ENCODE measurements around the gene ABCA5.

The ABCA5 gene

DNA sequence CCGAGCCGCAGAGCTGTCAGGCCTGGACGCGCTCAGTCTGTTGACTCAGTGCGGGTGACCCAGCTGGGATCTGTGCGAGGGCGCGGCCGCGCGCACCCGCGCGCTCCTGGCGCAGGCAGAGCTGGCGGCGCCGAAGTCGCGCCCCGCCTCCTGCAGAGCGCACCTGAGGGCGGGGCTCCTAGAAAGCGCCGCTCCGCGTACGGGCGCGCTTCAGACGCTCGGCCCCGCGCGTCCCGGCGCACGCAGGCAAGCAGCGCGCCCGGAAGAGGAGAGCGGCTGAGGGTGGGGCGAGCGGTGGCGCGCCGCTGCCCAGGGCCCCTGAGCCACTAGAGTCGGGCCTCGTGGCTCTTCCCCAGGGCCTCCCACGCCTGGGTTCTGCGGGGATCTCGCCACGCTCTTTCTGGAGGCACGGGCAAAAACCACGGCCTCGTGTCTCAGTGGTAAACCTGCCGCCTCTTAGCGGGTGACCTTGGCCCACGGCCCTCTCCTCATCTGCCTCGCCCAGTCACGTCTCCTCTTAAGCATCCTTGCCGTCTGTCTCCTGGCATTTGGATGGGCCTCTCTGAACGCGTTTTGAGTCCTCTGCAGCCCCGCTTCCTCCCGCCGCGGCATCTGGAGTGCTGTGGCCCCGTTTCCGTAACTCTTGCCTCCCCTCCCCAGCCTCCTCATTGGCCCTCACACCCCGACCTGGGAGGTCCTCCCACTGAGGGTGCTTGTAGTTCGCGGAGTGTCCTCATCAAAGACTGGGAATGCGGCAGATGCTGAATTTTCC, at the start of gene ABCA5:
Gene ABCA5 (minus strand): TSS at position 74 of the 772 bp plus-strand sequence. CDS start 12,718 bp downstream, outside the sequence.
- peak; percentile 75 for DNase-seq (ENCODE audit: low spot score)

- no peak for DNase-seq (ENCODE audit: low spot score)
These were observed 48.3 kb upstream of the ABCA5 start for GRCh38 chr17:69375229-69375628.

DNA sequence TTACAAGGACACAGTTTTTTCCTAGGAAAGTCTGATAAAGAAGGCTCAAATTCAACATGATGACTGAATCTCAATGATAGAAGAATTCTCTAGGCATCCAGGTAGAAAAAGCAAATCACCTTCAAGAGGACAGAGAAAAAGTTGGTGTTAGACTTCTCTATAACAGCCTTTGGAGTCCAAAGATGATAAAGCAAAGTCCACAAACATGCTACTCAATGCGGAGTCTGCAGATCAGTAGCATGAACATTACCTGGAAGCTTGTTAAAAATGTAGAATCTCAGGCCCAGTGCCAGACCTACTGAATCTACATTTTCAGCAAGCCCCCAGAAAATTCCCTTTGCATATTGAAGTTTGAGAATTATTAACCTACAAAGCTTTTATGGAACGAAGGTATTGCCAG, 46.1 kb upstream of the ABCA5 start:
- no peak for DNase-seq (ENCODE audit: low spot score)

DNA sequence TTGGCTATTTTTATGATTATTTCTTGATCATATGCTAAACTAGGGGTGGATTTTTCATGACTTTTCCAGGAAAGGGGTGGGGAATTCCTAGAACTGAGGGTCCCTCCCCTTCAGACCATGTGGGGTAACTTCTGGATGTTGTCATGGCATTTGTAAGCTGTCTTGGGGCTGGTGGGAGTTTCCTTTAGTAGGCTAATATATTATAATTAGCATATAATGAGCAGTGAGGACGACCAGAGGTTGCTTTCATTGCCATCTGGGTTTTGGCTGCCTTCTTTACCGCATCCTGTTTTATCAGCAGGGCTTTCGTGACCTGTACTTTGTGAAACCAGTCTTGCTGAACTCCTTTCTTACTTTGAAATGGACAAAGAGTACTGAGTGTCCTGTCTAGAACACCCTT, 40.4 kb upstream of the ABCA5 start:
- DNase-seq (ENCODE audit: low spot score), result no peak

DNA sequence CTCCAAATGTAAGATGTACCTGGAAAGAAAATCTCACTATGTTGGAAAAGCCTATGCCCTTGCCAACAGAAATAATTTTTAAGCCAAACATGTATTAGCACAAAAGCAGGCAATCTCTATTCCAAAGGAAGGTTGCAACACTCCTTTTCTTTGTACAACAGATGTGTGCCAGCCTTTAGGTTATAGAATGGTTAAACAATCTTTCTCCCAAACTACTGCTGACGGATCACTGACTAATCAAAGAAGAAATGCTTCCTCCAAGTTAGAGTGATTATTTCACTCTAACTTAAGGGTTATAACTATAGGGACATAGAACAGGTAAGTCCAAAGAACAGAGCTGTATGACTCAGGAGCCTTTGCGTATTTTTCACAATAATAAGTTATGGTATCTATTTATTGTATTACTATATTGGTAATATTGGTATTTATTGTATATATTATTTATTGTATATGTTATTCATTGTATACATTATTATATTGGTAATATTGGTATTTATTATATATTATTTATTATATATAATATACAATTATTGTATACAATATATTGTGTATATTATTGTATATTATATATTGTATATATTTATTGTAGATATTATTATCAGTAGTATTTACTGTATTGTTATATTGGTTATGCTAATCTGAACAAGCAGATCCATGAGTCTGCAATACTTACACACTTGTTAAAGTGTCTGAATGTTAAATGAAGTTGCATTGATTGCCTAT, 36.7 kb upstream of the ABCA5 start:
- DNase-seq (ENCODE audit: low spot score), result no peak

DNA sequence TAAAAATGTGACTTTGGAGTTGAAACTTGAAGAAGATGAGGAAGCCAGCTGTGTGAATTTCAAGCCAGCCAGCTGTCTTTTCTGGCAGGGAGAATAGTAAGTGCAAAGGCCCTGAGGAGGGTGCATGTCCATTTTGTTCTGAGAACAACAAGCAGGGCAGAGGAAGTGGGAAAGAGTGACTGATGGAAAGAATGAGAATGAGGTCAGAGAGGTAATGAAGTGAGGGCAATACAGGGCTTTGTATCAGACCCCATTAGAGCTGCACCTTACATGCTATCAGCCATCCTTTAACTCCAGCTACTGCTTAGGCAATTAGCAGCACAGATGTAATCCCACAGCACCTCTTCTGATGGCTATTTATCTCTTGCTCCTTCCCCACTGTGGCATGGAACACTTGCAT, 34.2 kb upstream of the ABCA5 start:
- no peak for DNase-seq (ENCODE audit: low spot score)

- no peak for DNase-seq (ENCODE audit: low spot score)
These were observed 32.0 kb upstream of the ABCA5 start for GRCh38 chr17:69358688-69359596.

DNA sequence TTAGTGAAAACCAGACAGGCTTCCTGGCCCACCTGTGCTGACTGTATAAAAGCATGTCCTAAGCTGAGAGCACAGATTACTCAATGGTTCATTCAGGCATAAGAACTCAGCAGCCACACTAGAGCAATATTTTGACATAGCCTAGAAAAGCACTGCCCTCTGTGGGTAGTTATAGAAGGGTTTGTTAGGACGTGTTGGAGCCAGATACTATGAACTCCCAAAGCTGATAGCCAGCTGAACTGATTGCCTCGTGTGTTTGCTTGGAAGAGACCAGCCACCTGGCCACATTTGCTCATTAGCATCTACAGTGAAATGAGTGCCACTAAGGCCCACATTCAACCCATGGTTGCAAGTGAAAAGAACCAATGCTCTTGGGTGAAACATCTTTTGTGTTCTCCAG, 30.8 kb upstream of the ABCA5 start:
- DNase-seq (ENCODE audit: low spot score), result no peak

- no peak for DNase-seq (ENCODE audit: low spot score)
These were observed 29.7 kb upstream of the ABCA5 start for GRCh38 chr17:69356625-69357024.

DNA sequence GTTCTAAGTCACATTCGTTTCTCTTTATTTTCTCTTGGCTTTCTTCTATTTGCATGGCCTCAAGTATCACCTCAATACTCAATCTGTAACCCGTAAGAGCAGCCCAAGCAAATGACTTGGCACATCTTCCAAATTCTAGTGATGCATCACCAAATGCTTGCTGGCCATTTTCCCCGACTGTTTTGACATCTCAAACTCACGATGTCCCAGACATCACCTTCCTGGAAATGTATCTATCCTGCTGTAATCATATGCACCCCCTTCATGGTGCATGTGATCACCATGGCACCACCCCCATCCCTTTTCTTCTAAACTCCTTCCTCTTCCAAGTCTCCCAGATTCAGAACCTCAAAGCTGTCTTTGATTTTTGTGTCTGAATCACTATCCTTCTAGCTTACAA, 24.0 kb upstream of the ABCA5 start:
- no peak for DNase-seq (ENCODE audit: low spot score)

DNA sequence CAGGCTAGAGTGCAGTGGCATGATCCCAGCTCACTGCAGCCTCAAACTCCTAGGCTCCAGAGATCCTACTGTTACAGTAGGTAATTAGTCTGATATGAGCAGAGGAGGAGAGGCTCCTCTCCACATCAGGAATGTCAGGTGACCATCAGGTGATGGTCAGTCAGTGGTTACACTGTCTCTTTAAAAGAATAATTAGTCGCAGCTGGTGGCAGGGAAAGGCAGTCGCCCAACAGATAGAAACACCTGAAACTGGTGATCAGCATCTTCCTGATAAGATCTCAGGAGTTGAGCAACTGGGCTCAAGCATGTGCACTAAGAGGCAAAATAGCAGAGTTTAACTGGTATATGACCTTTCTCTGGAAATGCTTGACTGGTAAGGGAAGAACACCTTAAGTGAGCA, 21.5 kb upstream of the ABCA5 start:
- no peak for DNase-seq (ENCODE audit: low spot score)

GRCh38 chr17:69346766-69347165, 19.8 kb upstream of the ABCA5 start:
- DNase-seq (ENCODE audit: low spot score), result no peak

DNA sequence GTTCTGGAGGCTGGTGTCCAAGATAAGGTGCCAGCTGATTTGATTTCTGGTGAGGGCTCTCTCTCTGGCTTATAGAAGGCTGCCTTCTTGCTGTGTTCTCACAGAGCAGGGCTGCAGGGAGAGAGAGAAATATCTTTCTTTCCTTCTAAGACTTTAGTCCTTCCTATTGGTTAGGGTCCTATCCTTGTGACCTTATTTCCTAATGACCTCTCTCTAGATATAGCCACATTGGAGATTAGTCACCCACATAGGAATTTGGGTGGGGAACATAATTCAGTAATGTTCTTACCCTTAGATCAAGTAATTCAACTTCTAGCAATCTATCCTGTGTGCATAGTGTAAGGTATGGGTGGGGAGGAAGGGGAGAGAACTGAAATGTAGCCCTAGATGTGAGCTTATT, 18.0 kb upstream of the ABCA5 start:
- no peak for DNase-seq (ENCODE audit: low spot score)

GRCh38 chr17:69342896-69343644, 16.1 kb upstream of the ABCA5 start:
- DNase-seq (ENCODE audit: low spot score), result no peak

GRCh38 chr17:69339937-69340336, 13.0 kb upstream of the ABCA5 start:
- no peak for DNase-seq (ENCODE audit: low spot score)

- no peak for DNase-seq (ENCODE audit: low spot score)
These were observed 10.1 kb upstream of the ABCA5 start for GRCh38 chr17:69336996-69337395.

DNA sequence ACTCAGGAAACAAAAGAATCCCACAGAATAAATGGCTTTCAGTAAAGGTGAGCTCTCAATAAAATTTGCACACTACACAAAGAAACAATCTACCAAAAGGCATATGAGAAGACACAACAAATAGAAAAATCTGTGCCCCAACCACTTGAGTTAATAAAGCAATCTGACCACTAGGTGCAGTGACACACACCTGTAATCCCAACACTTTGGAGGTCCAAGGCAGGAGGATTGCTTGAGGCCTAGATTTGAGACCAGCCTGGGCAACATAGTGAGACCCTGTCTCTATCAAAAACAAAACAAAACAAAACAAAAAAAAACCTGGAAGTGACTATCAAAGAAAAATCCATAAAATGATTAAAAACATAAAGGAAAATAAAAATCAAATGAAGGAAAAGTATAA, 9.6 kb upstream of the ABCA5 start:
- no peak for DNase-seq (ENCODE audit: low spot score)

- no peak for DNase-seq (ENCODE audit: low spot score)
These were observed 8.1 kb upstream of the ABCA5 start for GRCh38 chr17:69335058-69335457.

DNA sequence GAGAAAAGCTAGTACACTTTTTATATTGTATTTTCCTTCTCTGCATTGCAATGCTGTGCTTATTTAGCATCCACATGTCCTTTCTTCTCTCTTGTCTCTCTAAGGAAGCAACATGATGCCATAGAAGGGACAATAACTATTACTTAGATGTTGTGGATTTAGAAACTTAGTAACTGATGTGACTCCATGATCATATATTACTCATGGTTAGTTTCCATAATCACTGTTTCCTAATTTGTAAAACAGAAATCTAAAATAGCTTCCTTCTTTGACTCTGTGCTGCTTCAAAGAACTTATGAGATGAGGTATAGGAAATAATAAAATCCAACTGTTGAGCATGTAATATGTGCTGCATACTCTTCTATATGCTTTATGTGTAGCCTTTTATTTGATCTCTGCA, 6.6 kb upstream of the ABCA5 start:
- DNase-seq (ENCODE audit: low spot score), result no peak

GRCh38 chr17:69331756-69332155, 4.8 kb upstream of the ABCA5 start:
- no peak for DNase-seq (ENCODE audit: low spot score)

- DNase-seq (ENCODE audit: low spot score), result no peak
These were observed 415 bp downstream of the ABCA5 start for GRCh38 chr17:69326377-69327059.
